Cardiac fibroblast (primary cell): ENCODE results near the gene EBNA1BP2.

Experiments
- DNase-seq, 2 donors: peaks; one replicate each; pipeline versions ENCODE4 v3.0.0 to v3.0.0-alpha.2; 2010; ENCODE audit warnings: low read depth in 2 of 2
- H3K4me3 ChIP-seq, 2 donors: replicated peaks in 1 of 2; 1 replicate in 1 of 2; 2 replicates in 1 of 2; pipeline ENCODE4 v1.5.1; 2011; ENCODE audit warnings: low read depth in 2 of 2, low read length in 2 of 2, mild to moderate bottlenecking in 2 of 2, moderate library complexity in 1 of 2
- CTCF ChIP-seq: IDR thresholded peaks from one replicate; pipeline ENCODE4 v1.5.1; 2011; ENCODE audit warnings: low read depth, mild to moderate bottlenecking, low read length, inconsistent platforms

Gene EBNA1BP2

DNA sequence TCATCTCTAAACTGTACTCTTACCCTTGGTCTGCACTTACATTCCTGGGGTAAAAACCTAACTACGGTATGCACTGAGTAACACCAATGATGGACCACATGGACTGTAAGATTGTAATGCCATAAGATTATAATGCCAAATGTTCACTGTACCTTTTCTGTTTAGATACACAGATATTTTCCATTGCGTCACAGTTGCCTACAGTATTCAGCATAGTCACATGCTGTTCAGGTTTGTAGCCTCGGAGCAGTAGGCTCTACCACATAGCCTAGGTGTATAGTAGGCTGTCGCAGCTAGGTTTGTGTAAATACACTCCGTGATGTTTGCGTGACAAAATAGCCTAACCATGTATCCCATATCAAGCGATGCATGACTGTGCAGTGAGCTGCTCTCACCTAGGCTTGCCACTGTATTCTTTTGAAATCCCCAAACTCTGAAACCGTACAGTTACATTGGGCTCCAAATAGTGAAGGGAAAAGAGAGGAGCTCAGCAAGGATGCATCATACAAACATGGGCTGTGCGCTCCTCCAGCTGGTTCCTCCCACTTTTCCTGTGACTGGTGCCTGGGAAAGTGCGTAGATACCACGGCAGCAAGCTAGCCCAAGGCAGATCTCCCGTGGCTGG is 35.3 kb upstream of the EBNA1BP2 start:
- H3K4me3 ChIP-seq, result peak overlapping the region in 1 of 2 donors; percentile 21
- peak; percentile 51 to 84 for DNase-seq
- no peak for TF ChIP-seq CTCF

GRCh38 chr1:43206600-43207228 is 34.6 kb upstream of the EBNA1BP2 start:
- peak overlapping the region in 1 of 2 donors; percentile 21 for H3K4me3 ChIP-seq
- DNase-seq, result peak; percentile 96 to 97
- no peak for TF ChIP-seq CTCF

GRCh38 chr1:43205671-43206070 is 33.6 kb upstream of the EBNA1BP2 start:
- peak; percentile 35 to 38 for DNase-seq
- no peak overlapping the region for H3K4me3 ChIP-seq
- TF ChIP-seq CTCF, result no peak

DNA sequence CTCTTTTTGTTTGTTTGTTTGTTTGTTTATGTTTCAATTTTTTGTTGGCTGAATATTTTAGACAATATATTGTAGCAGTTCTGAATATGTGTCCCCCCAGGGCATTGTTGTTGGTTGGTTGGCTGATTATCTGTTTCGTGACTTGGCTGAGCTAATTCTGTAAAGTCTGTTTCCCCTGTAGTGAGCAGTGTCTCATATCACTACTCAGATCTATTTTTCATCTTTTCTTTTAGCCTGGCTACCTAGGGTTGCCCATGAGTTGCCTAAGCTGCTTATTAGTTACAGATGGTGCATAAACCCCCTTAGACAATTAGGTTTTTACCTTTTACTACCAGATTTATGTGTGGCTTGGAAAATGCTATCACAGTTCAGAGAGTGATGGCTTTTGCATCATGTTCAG is 32.3 kb upstream of the EBNA1BP2 start:
- DNase-seq, result no peak
- TF ChIP-seq CTCF, result no peak
- H3K4me3 ChIP-seq, result no peak overlapping the region

DNA sequence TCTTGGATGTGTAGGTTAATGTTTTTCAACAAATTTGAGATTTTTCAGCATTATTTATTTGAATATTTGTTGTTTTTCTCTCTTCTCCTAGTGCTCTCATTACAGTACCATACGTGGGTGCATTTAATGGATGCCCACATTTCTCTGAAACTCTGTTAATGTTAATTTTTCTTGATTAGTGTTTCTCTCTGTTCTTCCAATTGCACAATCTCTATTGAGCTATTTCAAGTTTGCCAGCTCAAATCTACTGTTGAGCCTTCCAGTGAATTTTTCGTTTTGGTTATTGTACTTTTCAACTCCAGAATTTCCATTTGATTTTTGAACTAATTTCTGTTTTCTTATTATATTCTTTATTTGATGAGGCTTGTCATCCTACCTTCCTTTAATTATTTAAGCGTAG is 31.8 kb upstream of the EBNA1BP2 start:
- no peak for DNase-seq
- H3K4me3 ChIP-seq, result no peak overlapping the region
- no peak for TF ChIP-seq CTCF

DNA sequence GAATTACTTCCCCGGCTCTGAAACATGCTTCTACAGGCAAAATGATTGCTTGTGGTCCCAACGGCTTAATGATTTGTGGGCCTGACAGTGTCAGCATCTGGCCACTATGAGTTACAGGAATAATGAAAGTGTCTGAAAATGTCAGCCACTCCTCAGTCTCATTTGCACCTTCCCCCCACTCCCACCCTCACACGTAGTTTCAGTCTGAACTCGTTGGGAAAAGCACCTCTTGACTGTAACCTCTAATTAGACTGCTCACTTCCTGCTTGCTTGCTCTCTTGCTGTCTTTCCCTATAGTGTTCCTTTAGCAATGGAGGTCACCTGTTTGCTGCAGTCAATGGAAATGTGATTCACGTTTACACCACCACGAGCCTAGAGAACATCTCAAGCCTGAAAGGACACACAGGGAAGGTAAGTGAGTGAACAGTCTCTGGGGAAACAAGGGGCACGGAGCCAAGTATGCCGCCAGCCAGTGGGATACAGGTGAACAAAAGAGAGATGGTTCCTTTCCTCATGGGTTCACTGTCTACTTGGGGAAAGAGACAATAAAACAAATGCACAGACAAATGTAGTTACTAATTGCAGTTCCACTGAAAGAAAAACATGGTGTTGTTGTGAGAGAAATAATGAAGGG is 27.1 kb upstream of the EBNA1BP2 start:
- no peak for DNase-seq
- no peak overlapping the region for H3K4me3 ChIP-seq
- TF ChIP-seq CTCF, result no peak
